Measurements from ENCODE around the gene DTL. TPM values are rescaled to one million over a fixed set of nuclear protein-coding genes. Genes with fewer than 3 reads are reported as not detected.
A peak's percentile ranks its signal among the peaks of the same experiment; 100 is the strongest.

The DTL gene
- total and polyA plus RNA-seq, 2 of the 13 experiments (the other 11 are each of a cell fraction or from before 2014, with no cell fraction given): 10.4 to 32.8 TPM

GRCh38 chr1:212035835-212036605, 472 bp downstream of the DTL start (continued):
- TF ChIP-seq ZBTB2 (CRISPR knock-in tag; IDR thresholded peaks at IDR 0.05; ENCODE audit: low read depth) (no peak), ZNF615 (CRISPR knock-in tag; IDR thresholded peaks at IDR 0.05; ENCODE audit: borderline replicate concordance) (no peak), MED1 (CRISPR knock-in tag; IDR thresholded peaks at IDR 0.05) (no peak), ZNF614 (CRISPR knock-in tag; IDR thresholded peaks at IDR 0.05; ENCODE audit: borderline replicate concordance) (no peak), MXD1 (CRISPR knock-in tag; IDR thresholded peaks at IDR 0.05) (no peak), AHR (CRISPR knock-in tag; IDR thresholded peaks at IDR 0.05) (0 out of 2 replicates have a peak, but pooled peaks have one; percentile 5), SIX4 (CRISPR knock-in tag; IDR thresholded peaks at IDR 0.05) (no peak), BCL3 (CRISPR knock-in tag; IDR thresholded peaks at IDR 0.05) (no peak), SPEN (CRISPR knock-in tag; IDR thresholded peaks at IDR 0.05; ENCODE audit: low read depth) (no peak), ATRX (CRISPR knock-in tag; IDR thresholded peaks at IDR 0.05; ENCODE audit: borderline replicate concordance) (no peak), TGIF2 (CRISPR knock-in tag; IDR thresholded peaks at IDR 0.05) (no peak), ZNF670 (CRISPR knock-in tag; IDR thresholded peaks at IDR 0.05; ENCODE audit: borderline replicate concordance) (no peak), TBL1XR1 (IDR thresholded peaks at IDR 0.05; ENCODE audit: borderline replicate concordance, low read length, partially characterized antibody) (no peak), BRCA1 (CRISPR knock-in tag; IDR thresholded peaks at IDR 0.05) (no peak), ZNF430 (CRISPR knock-in tag; IDR thresholded peaks at IDR 0.05) (no peak), ZNF264 (CRISPR knock-in tag; IDR thresholded peaks at IDR 0.05) (no peak), ZNF790 (CRISPR knock-in tag; IDR thresholded peaks at IDR 0.05; ENCODE audit: borderline replicate concordance) (no peak), KDM2A (CRISPR knock-in tag; IDR thresholded peaks at IDR 0.05; ENCODE audit: borderline replicate concordance, low read depth) (no peak), FOXO1 (CRISPR knock-in tag; IDR thresholded peaks at IDR 0.05) (no peak), SMAD3 (CRISPR knock-in tag; IDR thresholded peaks at IDR 0.05) (no peak), ZNF777 (CRISPR knock-in tag; IDR thresholded peaks at IDR 0.05) (no peak), ZNF343 (CRISPR knock-in tag; IDR thresholded peaks at IDR 0.05) (no peak), ISX (CRISPR knock-in tag; conservative IDR thresholded peaks at IDR 0.05) (no peak), IRX3 (CRISPR knock-in tag; IDR thresholded peaks at IDR 0.05; ENCODE audit: borderline replicate concordance, low read depth) (no peak), ZSCAN12 (CRISPR knock-in tag; IDR thresholded peaks at IDR 0.05) (no peak), KMT2A (CRISPR knock-in tag; IDR thresholded peaks at IDR 0.05) (peak; percentile 72), MIXL1 (CRISPR knock-in tag; IDR thresholded peaks at IDR 0.05) (no peak), HDAC1 (CRISPR knock-in tag; IDR thresholded peaks at IDR 0.05) (peak; percentile 13), ZNF3 (CRISPR knock-in tag; IDR thresholded peaks at IDR 0.05) (no peak), ZNF749 (CRISPR knock-in tag; IDR thresholded peaks at IDR 0.05; ENCODE audit: borderline replicate concordance) (no peak)

Data from HepG2 (cell line).